ENCODE measurements around the gene AAGAB. TPM values are rescaled to one million over a fixed set of nuclear protein-coding genes. Genes with fewer than 3 reads are reported as not detected.
"Not testable (repeated sequence)": the region's sequence is repeated elsewhere in the genome, so short reads cannot be mapped to it uniquely, and the experiment has no call there.

AAGAB gene
- total RNA-seq, 1 experiment from 2014 or later = 40.1 TPM

- peaks cover 0 to 5% of the 10 kb centered on the region in 2 experiments; a peak in 4 of 5 replicates for H3K9me3 Mint-ChIP-seq
- no peak overlapping the region for H4K8ac ChIP-seq (replicated peaks; ENCODE audit: insufficient read length, low read depth, low read length)
- peaks cover 5% of the 10 kb centered on the region in 2 experiments for H3K4me1 Mint-ChIP-seq
- H3K9ac ChIP-seq (ENCODE audit: extremely low read depth, insufficient read length, low read length) = no peak overlapping the region
- no peak overlapping the region for H2AK5ac ChIP-seq (ENCODE audit: insufficient read length, low read length)
- no peak overlapping the region for H3K4ac ChIP-seq (ENCODE audit: low read depth, low read length)
- H3K23me2 ChIP-seq (ENCODE audit: insufficient read length, low read depth, low read length, poor library complexity, severe bottlenecking) = no peaks in the 10 kb centered on the region
- no peaks in the 10 kb centered on the region for H4K20me1 ChIP-seq (ENCODE audit: control insufficient read depth, insufficient read depth, insufficient read length)
- no peak for TF ChIP-seq CTCF (conservative IDR thresholded peaks at IDR 0.05)
- H2BK120ac ChIP-seq (ENCODE audit: low read depth, low read length, poor library complexity, severe bottlenecking) = no peak overlapping the region
- H3K4me1 ChIP-seq (ENCODE audit: insufficient read depth, low read length) = peaks cover 4% of the 10 kb centered on the region
- no peak overlapping the region for H4K91ac ChIP-seq (ENCODE audit: insufficient read length, low read depth, low read length)
- no peaks in the 10 kb centered on the region for H3K27me3 Mint-ChIP-seq (ENCODE audit: low read depth)
- H3K4me2 ChIP-seq (ENCODE audit: insufficient read depth, insufficient read length, low read length) = no peak overlapping the region
- H3K18ac ChIP-seq (ENCODE audit: insufficient read length, low read depth, low read length) = no peak overlapping the region
- H2BK5ac ChIP-seq (ENCODE audit: insufficient read length, low read length) = no peak overlapping the region
- no peak overlapping the region for H2AFZ ChIP-seq (ENCODE audit: low read length)
- H3K9me3 ChIP-seq (ENCODE audit: control insufficient read depth, low read depth, low read length) = no peaks in the 10 kb centered on the region
- H3K79me2 ChIP-seq (ENCODE audit: insufficient read depth, low read length) = peaks cover 2% of the 10 kb centered on the region; the same call in 1 of the 2 replicates
- DNase-seq = no peak
- H3K4me3 Mint-ChIP-seq = no peak overlapping the region
- no peak overlapping the region for H4K5ac ChIP-seq (ENCODE audit: insufficient read length, low read depth, low read length)
- no peak overlapping the region for H2BK12ac ChIP-seq (ENCODE audit: insufficient read length, low read depth, low read length)
- no peak overlapping the region for H3K27ac Mint-ChIP-seq
- H3K27ac ChIP-seq (ENCODE audit: insufficient read length, low read depth, low read length) = no peak overlapping the region
- no peak overlapping the region for H2BK15ac ChIP-seq (ENCODE audit: low read depth, low read length)
- H3K79me1 ChIP-seq (ENCODE audit: insufficient read depth, low read depth, low read length, poor library complexity, severe bottlenecking) = peaks cover 5% of the 10 kb centered on the region
- no peak overlapping the region for H3K14ac ChIP-seq (ENCODE audit: insufficient read depth, low read length)
- no peak overlapping the region for H3K56ac ChIP-seq (ENCODE audit: insufficient read length, low read depth, low read length)
- H3T11ph ChIP-seq (ENCODE audit: low read length) = no peak overlapping the region
- H2BK20ac ChIP-seq (ENCODE audit: low read depth, low read length, poor library complexity, severe bottlenecking) = no peak overlapping the region
- H3K36me3 Mint-ChIP-seq (ENCODE audit: insufficient read depth in 1 of 3, low read depth in 3 of 3) = peaks cover 14 to 22% (median 15%) of the 10 kb centered on the region in 3 experiments
- no peak overlapping the region for H3K23ac ChIP-seq (ENCODE audit: insufficient read length, low read depth, low read length)
- no peaks in the 10 kb centered on the region for H3K27me3 ChIP-seq (ENCODE audit: insufficient read depth, low read length)
Observed at GRCh38 chr15:67248011-67248505, 6.4 kb downstream of the AAGAB start.

- H4K91ac ChIP-seq (ENCODE audit: insufficient read length, low read depth, low read length); H3T11ph ChIP-seq (ENCODE audit: low read length); H4K8ac ChIP-seq (replicated peaks; ENCODE audit: insufficient read length, low read depth, low read length); H2BK15ac ChIP-seq (ENCODE audit: low read depth, low read length); H2BK20ac ChIP-seq (ENCODE audit: low read depth, low read length, poor library complexity, severe bottlenecking); H3K9ac ChIP-seq (ENCODE audit: extremely low read depth, insufficient read length, low read length); H3K9me3 Mint-ChIP-seq; H3K14ac ChIP-seq (ENCODE audit: insufficient read depth, low read length); H3K79me2 ChIP-seq (ENCODE audit: insufficient read depth, low read length); H3K23me2 ChIP-seq (ENCODE audit: insufficient read length, low read depth, low read length, poor library complexity, severe bottlenecking); H2BK5ac ChIP-seq (ENCODE audit: insufficient read length, low read length); H4K5ac ChIP-seq (ENCODE audit: insufficient read length, low read depth, low read length); H3K9me3 ChIP-seq (ENCODE audit: control insufficient read depth, low read depth, low read length); H3K23ac ChIP-seq (ENCODE audit: insufficient read length, low read depth, low read length); H3K27me3 ChIP-seq (ENCODE audit: insufficient read depth, low read length); H2BK120ac ChIP-seq (ENCODE audit: low read depth, low read length, poor library complexity, severe bottlenecking); H3K4me1 ChIP-seq (ENCODE audit: insufficient read depth, low read length); H3K4ac ChIP-seq (ENCODE audit: low read depth, low read length); H3K27me3 Mint-ChIP-seq (ENCODE audit: low read depth); H3K18ac ChIP-seq (ENCODE audit: insufficient read length, low read depth, low read length); H4K20me1 ChIP-seq (ENCODE audit: control insufficient read depth, insufficient read depth, insufficient read length); H3K79me1 ChIP-seq (ENCODE audit: insufficient read depth, low read depth, low read length, poor library complexity, severe bottlenecking); H3K4me3 Mint-ChIP-seq; H3K27ac Mint-ChIP-seq; H2AFZ ChIP-seq (ENCODE audit: low read length); H2BK12ac ChIP-seq (ENCODE audit: insufficient read length, low read depth, low read length); H3K4me2 ChIP-seq (ENCODE audit: insufficient read depth, insufficient read length, low read length); H2AK5ac ChIP-seq (ENCODE audit: insufficient read length, low read length); H3K27ac ChIP-seq (ENCODE audit: insufficient read length, low read depth, low read length); H3K56ac ChIP-seq (ENCODE audit: insufficient read length, low read depth, low read length); DNase-seq: not testable (repeated sequence)
- Mint-ChIP-seq H3K36me3 (ENCODE audit: insufficient read depth in 1 of 3, low read depth in 3 of 3) (peaks cover 14 to 22% (median 15%) of the 10 kb centered on the region in 3 experiments), H3K4me1 (peaks cover 14 to 15% of the 10 kb centered on the region in 2 experiments)
- WGBS (ENCODE audit: extremely low coverage, insufficient read length, low lambda C conversion rate) = no CpG with 5 or more reads among the region's 5 CpGs
Observed at GRCh38 chr15:67246606-67247005, 7.9 kb downstream of the AAGAB start.
